Psoas muscle (tissue), 8 donors: ENCODE measurements around the gene GMEB2. TPM values are rescaled to one million over a fixed set of nuclear protein-coding genes. Genes with fewer than 3 reads are reported as not detected.

Experiments
- ATAC-seq, 4 donors: fragments of 200-7000 bp; cut with Tn5 transposase; one replicate each; pipeline ENCODE4 v1.9.1; 2020; ENCODE audit warnings: moderate library complexity in 3 of 4, mild to moderate bottlenecking in 2 of 4
- DNase-seq, 2 donors: peaks; one replicate each; pipeline ENCODE4 v3.0.0-alpha.2; 2020
- H3K27ac ChIP-seq: fragments of 200-600 bp; one replicate; pipeline ENCODE4 v1.8.0; 2022
- H3K27me3 ChIP-seq, 3 donors: fragments of 200-600 bp in 1 of 3; one replicate each; pipeline versions ENCODE4 v1.6.1 to v1.8.0; 2013 to 2022; ENCODE audit warnings: low read length in 2 of 3, mild to moderate bottlenecking in 2 of 3, moderate library complexity in 1 of 3; ENCODE audit not compliant: insufficient read depth in 3 of 3
- H3K36me3 ChIP-seq, 2 donors: fragments of 200-600 bp in 1 of 2; one replicate each; pipeline versions ENCODE4 v1.6.1 to v1.8.0; 2013 to 2022; ENCODE audit warnings: low read depth in 1 of 2, mild to moderate bottlenecking in 1 of 2, moderate library complexity in 1 of 2; ENCODE audit not compliant: insufficient read depth in 1 of 2
- H3K4me1 ChIP-seq: fragments of 200-600 bp; one replicate; pipeline ENCODE4 v1.8.0; 2022
- H3K4me3 ChIP-seq: fragments of 200-600 bp; one replicate; pipeline ENCODE4 v1.8.0; 2022; ENCODE audit warnings: mild to moderate bottlenecking
- H3K9me3 ChIP-seq: fragments of 200-600 bp; one replicate; pipeline ENCODE4 v1.8.0; 2022
- CTCF ChIP-seq: fragments of 200-600 bp; IDR thresholded peaks from one replicate; pipeline ENCODE4 v1.8.0; 2022; ENCODE audit warnings: antibody characterized with exemption
- WGBS, 3 donors: extraction: QIAGEN DNeasy Blood & Tissue Kit; methylation state at CpG; one replicate each; pipeline versions ENCODE4 v1.1.6 to v1.1.7; 2013; 5-methylcytosine and 5-hydroxymethylcytosine counted together
- intact Hi-C, 2 donors: fragments of 100-400 bp; cut with DNase I; formaldehyde crosslinking; loops; one replicate each; pipeline versions ENCODE4 v1.11.0 to v1.14.2; 2022
- polyA plus RNA-seq, 3 donors: library from polyadenylated mRNA; stranded (reverse); fragments of 200-250 nt; gene quantifications; one replicate each; pipeline ENCODE4 v1.2.3, GENCODE V29; 2013
- total RNA-seq, 4 donors: library from RNA; stranded (reverse); fragmentation: NEBNext Ultra II Directional in 2 of 4; extraction: Animal tissue kit (Norgen Biotek cat#: 25700) in 2 of 4; gene quantifications; one replicate each; pipeline versions ENCODE4 v1.2.1 to v1.2.4, GENCODE V29; 2021 to 2023
- donor health status: healthy with polysubstance abuse.
- donor health status: DM: no; HTN: no; CAD: no; lungs with moderate emphysema.
- donor health status: Bipolar disorder and iron deficiency.
- donor health status: healthy.
- donor health status: DM: yes; HTN: yes; CAD: no.
- donor health status: DM: no; HTN: no; CAD: no.
- donor health status: DM: no; HTN: no; CAD: no.
- donor health status: DM: yes; HTN: yes; CAD: no.

The GMEB2 gene
- total and polyA plus RNA-seq, 7 donors, result 5.4 to 10.1 (median 8.5) TPM

GRCh38 chr20:63544241-63544957 lies 82.5 kb downstream of the GMEB2 start:
- Histone ChIP-seq H3K27ac (no peak overlapping the region), H3K27me3 (peaks cover 0 to 44% (median 13%) of the 10 kb centered on the region in 3 donors), H3K4me3 (no peak overlapping the region), H3K36me3 (no peaks in the 10 kb centered on the region), H3K4me1 (no peaks in the 10 kb centered on the region), H3K9me3 (no peaks in the 10 kb centered on the region)
- 47 to 70% (median 54%) methylated on average over 17 to 27 of the region's 27 CpGs for WGBS, 3 donors
- intact Hi-C loops, result no loop called here
- ATAC-seq, result no peak
- TF ChIP-seq CTCF, result no peak
- no peak for DNase-seq

- intact Hi-C loops, result no loop called here
- no peak overlapping the region for H3K4me3 ChIP-seq
- WGBS, 3 donors, result 87 to 93% (median 88%) methylated on average over 6 of the region's 6 CpGs
- DNase-seq (no peak), ATAC-seq (no peak)
- no peaks in the 10 kb centered on the region for H3K4me1 ChIP-seq
- no peaks in the 10 kb centered on the region for H3K9me3 ChIP-seq
- peaks cover 0 to 40% (median 11%) of the 10 kb centered on the region in 3 donors for H3K27me3 ChIP-seq
- H3K27ac ChIP-seq, result no peak overlapping the region
- H3K36me3 ChIP-seq, result no peaks in the 10 kb centered on the region
- TF ChIP-seq CTCF, result no peak
These were observed 83.2 kb downstream of the GMEB2 start for GRCh38 chr20:63543733-63544132.

GRCh38 chr20:63543131-63543530 lies 83.8 kb downstream of the GMEB2 start:
- TF ChIP-seq CTCF, result no peak
- ATAC-seq (no peak), DNase-seq (no peak)
- Histone ChIP-seq H3K4me1 (no peaks in the 10 kb centered on the region), H3K27ac (no peak overlapping the region), H3K27me3 (peaks cover 0 to 34% (median 7%) of the 10 kb centered on the region in 3 donors), H3K36me3 (no peaks in the 10 kb centered on the region), H3K9me3 (no peaks in the 10 kb centered on the region), H3K4me3 (no peak overlapping the region)
- intact Hi-C loops, result no loop called here
- WGBS, 3 donors, result 79 to 84% (median 83%) methylated on average over 10 of the region's 10 CpGs

- intact Hi-C loops, result no loop called here
- DNase-seq (no peak), ATAC-seq (no peak)
- Histone ChIP-seq H3K4me1 (no peaks in the 10 kb centered on the region), H3K36me3 (no peaks in the 10 kb centered on the region), H3K4me3 (no peak overlapping the region), H3K9me3 (no peaks in the 10 kb centered on the region), H3K27me3 (peaks cover 0 to 30% (median 3%) of the 10 kb centered on the region in 3 donors), H3K27ac (no peak overlapping the region)
- no peak for TF ChIP-seq CTCF
- WGBS, 3 donors, result 83 to 88% (median 83%) methylated on average over 10 of the region's 10 CpGs
These were observed 84.2 kb downstream of the GMEB2 start for GRCh38 chr20:63542696-63543095.
